Activated CD8-positive, alpha-beta T cell treated with anti-CD3 and anti-CD28 coated beads for 36 hours (primary cell): ENCODE data around the gene DEGS2. TPM values are rescaled to one million over a fixed set of nuclear protein-coding genes. Genes with fewer than 3 reads are reported as not detected.

Source experiments
- ATAC-seq: fragments of 200-7000 bp; cut with Tn5 transposase; one replicate; pipeline ENCODE4 v1.10.0; 2021; ENCODE audit warnings: mild to moderate bottlenecking, moderate library complexity
- CTCF ChIA-PET: fragments of 350-600 bp; sonication (Branson Sonifier 250); formaldehyde crosslinking; loops from one replicate; lab custom pipeline; 2021; ENCODE audit warnings: antibody characterized with exemption; lab: Charles Lee
- POLR2A ChIA-PET: fragments of 350-600 bp; sonication (Branson Sonifier 250); formaldehyde crosslinking; loops from one replicate; lab custom pipeline; 2021; ENCODE audit warnings: antibody characterized with exemption; lab: Charles Lee
- DNase-seq: peaks from one replicate; pipeline ENCODE4 v3.0.0-alpha.2; 2020
- H3K27ac Mint-ChIP-seq: one replicate; pipeline ENCODE4 v1.8.0; 2021; ENCODE audit warnings: mild to moderate bottlenecking, mixed read lengths
- H3K27me3 Mint-ChIP-seq: one replicate; pipeline ENCODE4 v1.8.0; 2021; ENCODE audit warnings: mixed read lengths
- H3K36me3 Mint-ChIP-seq: one replicate; pipeline ENCODE4 v1.8.0; 2021; ENCODE audit warnings: low read depth, mixed read lengths
- H3K4me1 Mint-ChIP-seq: one replicate; pipeline ENCODE4 v1.8.0; 2021; ENCODE audit warnings: low read depth, mixed read lengths
- H3K4me3 Mint-ChIP-seq: one replicate; pipeline ENCODE4 v1.8.0; 2021; ENCODE audit warnings: mild to moderate bottlenecking, moderate library complexity, mixed read lengths
- H3K9me3 Mint-ChIP-seq: one replicate; pipeline ENCODE4 v1.8.0; 2021; ENCODE audit warnings: mixed read lengths
- CTCF ChIP-seq: fragments of 200-600 bp; IDR thresholded peaks from one replicate; pipeline ENCODE4 v1.8.0; 2022; ENCODE audit warnings: antibody characterized with exemption, mild to moderate bottlenecking
- intact Hi-C: fragments of 100-400 bp; cut with micrococcal nuclease; formaldehyde crosslinking; loops from one replicate; pipeline ENCODE4 v1.10.0; 2022
- total RNA-seq, 2 experiments: library from RNA; stranded (reverse); gene quantifications; one replicate each; pipeline ENCODE4 v1.2.3, GENCODE V29; 2021

Gene DEGS2
- total RNA-seq, 2 experiments from 2014 or later: 2.6 to 3.1 TPM

GRCh38 chr14:100155049-100155621 lies 4.3 kb downstream of the DEGS2 start:
- H3K4me1 Mint-ChIP-seq: peaks cover 2% of the 10 kb centered on the region
- DNase-seq: peak; percentile 62
- peak; percentile 93 for TF ChIP-seq CTCF
- H3K27ac Mint-ChIP-seq: no peak overlapping the region
- CTCF ChIA-PET: interaction anchor here (0.9 to 3.4 kb wide), 24 partner anchors 8 to 186 kb away, joined by 3 to 25 read pairs (median 4); no protein-coding TSS in a partner anchor
- POLR2A ChIA-PET: interaction anchor here (1.3 kb wide), 2 partner anchors 9 to 13 kb away, joined by 4 read pairs; no protein-coding TSS in a partner anchor
- peaks cover 4% of the 10 kb centered on the region for H3K9me3 Mint-ChIP-seq
- peaks cover 5% of the 10 kb centered on the region for H3K36me3 Mint-ChIP-seq
- peaks cover 14% of the 10 kb centered on the region for H3K27me3 Mint-ChIP-seq
- ATAC-seq: peak; percentile 26
- intact Hi-C loops: no loop called here
- no peak overlapping the region for H3K4me3 Mint-ChIP-seq

- DNase-seq (no peak), ATAC-seq (no peak)
- TF ChIP-seq CTCF: no peak
- H3K9me3 Mint-ChIP-seq: peaks cover 4% of the 10 kb centered on the region
- POLR2A ChIA-PET: interaction anchor here (1.1 kb wide), 1 partner anchor 8 kb away, joined by 3 read pairs; no protein-coding TSS in a partner anchor
- CTCF ChIA-PET: interaction anchor here (0.7 kb wide), 1 partner anchor 46 kb away, joined by 3 read pairs; no protein-coding TSS in a partner anchor
- H3K4me3 Mint-ChIP-seq: no peak overlapping the region
- peaks cover 5% of the 10 kb centered on the region for H3K36me3 Mint-ChIP-seq
- peaks cover under 1% of the 10 kb centered on the region for H3K4me1 Mint-ChIP-seq
- H3K27ac Mint-ChIP-seq: no peak overlapping the region
- intact Hi-C loops: no loop called here
- H3K27me3 Mint-ChIP-seq: peaks cover 9% of the 10 kb centered on the region
Measured at GRCh38 chr14:100153560-100153959, 5.9 kb downstream of the DEGS2 start.

GRCh38 chr14:100152091-100152490 lies 7.4 kb downstream of the DEGS2 start:
- ChIA-PET CTCF (interaction anchor here (1.6 kb wide), 1 partner anchor 41 kb away, joined by 7 read pairs; no protein-coding TSS in a partner anchor), POLR2A (interaction anchor here (0.9 to 1.2 kb wide), 2 partner anchors 9 to 26 kb away, joined by 3 read pairs; no protein-coding TSS in a partner anchor)
- intact Hi-C loops: no loop called here
- no peak overlapping the region for H3K27ac Mint-ChIP-seq
- H3K27me3 Mint-ChIP-seq: peaks cover 4% of the 10 kb centered on the region
- H3K4me3 Mint-ChIP-seq: no peak overlapping the region
- H3K9me3 Mint-ChIP-seq: peaks cover 4% of the 10 kb centered on the region
- ATAC-seq (no peak), DNase-seq (no peak)
- H3K4me1 Mint-ChIP-seq: peaks cover 6% of the 10 kb centered on the region
- peaks cover 5% of the 10 kb centered on the region for H3K36me3 Mint-ChIP-seq
- no peak for TF ChIP-seq CTCF

- intact Hi-C loops: no loop called here
- peaks cover 15% of the 10 kb centered on the region for H3K4me1 Mint-ChIP-seq
- no peak for DNase-seq
- ChIA-PET POLR2A (interaction anchor here (0.6 to 1.2 kb wide), 4 partner anchors 8 to 170 kb away, joined by 3 read pairs; no protein-coding TSS in a partner anchor), CTCF (interaction anchor here (1.6 kb wide), 1 partner anchor 42 kb away, joined by 7 read pairs; no protein-coding TSS in a partner anchor)
- no peaks in the 10 kb centered on the region for H3K27me3 Mint-ChIP-seq
- H3K27ac Mint-ChIP-seq: no peak overlapping the region
- H3K36me3 Mint-ChIP-seq: peaks cover 5% of the 10 kb centered on the region
- H3K9me3 Mint-ChIP-seq: peaks cover 4% of the 10 kb centered on the region
- TF ChIP-seq CTCF: no peak
- no peak for ATAC-seq
- no peak overlapping the region for H3K4me3 Mint-ChIP-seq
Measured at GRCh38 chr14:100150932-100151587, 8.4 kb downstream of the DEGS2 start.
